Astrocyte (in vitro differentiated cells and primary cell): Measurements from ENCODE around the gene LYRM7.
"Not testable (repeated sequence)": the region's sequence is repeated elsewhere in the genome, so short reads cannot be mapped to it uniquely, and the experiment has no call there.

Experiments
- CTCF ChIP-seq: IDR thresholded peaks from 2 replicates; pipeline ENCODE4 v1.5.1; 2011; ENCODE audit warnings: low read depth, mild to moderate bottlenecking, inconsistent platforms, low read length, moderate library complexity; ENCODE audit not compliant: insufficient read depth
- EZH2 ChIP-seq: IDR thresholded peaks from 2 replicates; pipeline ENCODE4 v1.6.1; 2012; ENCODE audit warnings: mild to moderate bottlenecking, low read length, inconsistent platforms; ENCODE audit not compliant: insufficient read depth

GRCh38 chr5:131138406-131138805 is 32.3 kb upstream of the LYRM7 start:
- TF ChIP-seq CTCF, EZH2: not testable (repeated sequence)
